B cell (primary cell): ENCODE results near the gene RPTOR.

ENCODE experiments used
- EZH2 ChIP-seq: IDR thresholded peaks from 2 replicates; pipeline ENCODE4 v1.6.1; 2012; ENCODE audit warnings: borderline replicate concordance, low read depth, mild to moderate bottlenecking, moderate library complexity, low read length; ENCODE audit not compliant: insufficient read depth, poor library complexity, severe bottlenecking
- TF ChIP-seq, protein P1 (sequence below): fragments of 200-600 bp; IDR thresholded peaks from one replicate; pipeline ENCODE4 v1.8.0; 2022; ENCODE audit warnings: antibody characterized with exemption, mild to moderate bottlenecking

DNA sequence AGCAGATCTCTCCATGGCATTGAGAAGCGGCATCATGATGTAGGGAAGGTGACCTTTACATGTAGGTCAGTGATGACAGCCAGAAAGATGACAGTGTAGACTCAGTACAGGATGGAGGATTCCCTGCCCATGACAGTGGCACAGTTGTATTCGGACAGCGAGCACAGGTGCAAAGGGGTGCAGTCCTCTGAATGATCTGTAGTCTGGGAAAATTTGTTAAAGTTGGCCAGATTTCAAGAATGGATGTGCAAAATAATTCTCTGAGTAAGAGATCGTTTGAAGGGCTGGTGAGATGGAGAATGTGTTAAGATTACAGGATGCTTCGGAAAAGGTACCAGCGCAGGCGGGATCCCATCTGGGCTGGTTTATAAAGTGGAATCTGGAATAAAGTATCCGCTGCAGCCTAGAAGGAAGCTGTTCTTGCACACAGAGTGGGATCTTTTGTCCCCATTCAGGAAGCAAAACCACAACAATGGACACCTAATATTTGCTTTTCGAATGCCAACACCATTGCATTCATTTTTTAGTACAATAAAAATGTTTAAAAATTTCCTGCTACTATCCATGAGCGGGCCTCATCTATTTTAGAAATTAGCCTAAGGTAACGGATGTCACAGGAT lies 101.2 kb downstream of the RPTOR start:
- TF ChIP-seq, protein P1, sequence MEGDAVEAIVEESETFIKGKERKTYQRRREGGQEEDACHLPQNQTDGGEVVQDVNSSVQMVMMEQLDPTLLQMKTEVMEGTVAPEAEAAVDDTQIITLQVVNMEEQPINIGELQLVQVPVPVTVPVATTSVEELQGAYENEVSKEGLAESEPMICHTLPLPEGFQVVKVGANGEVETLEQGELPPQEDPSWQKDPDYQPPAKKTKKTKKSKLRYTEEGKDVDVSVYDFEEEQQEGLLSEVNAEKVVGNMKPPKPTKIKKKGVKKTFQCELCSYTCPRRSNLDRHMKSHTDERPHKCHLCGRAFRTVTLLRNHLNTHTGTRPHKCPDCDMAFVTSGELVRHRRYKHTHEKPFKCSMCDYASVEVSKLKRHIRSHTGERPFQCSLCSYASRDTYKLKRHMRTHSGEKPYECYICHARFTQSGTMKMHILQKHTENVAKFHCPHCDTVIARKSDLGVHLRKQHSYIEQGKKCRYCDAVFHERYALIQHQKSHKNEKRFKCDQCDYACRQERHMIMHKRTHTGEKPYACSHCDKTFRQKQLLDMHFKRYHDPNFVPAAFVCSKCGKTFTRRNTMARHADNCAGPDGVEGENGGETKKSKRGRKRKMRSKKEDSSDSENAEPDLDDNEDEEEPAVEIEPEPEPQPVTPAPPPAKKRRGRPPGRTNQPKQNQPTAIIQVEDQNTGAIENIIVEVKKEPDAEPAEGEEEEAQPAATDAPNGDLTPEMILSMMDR, result no peak
- no peak for TF ChIP-seq EZH2
